Smooth muscle cell (in vitro differentiated cells): ENCODE data around the gene IMP3. TPM values are rescaled to one million over a fixed set of nuclear protein-coding genes. Genes with fewer than 3 reads are reported as not detected.

Source experiments
- DNase-seq: peaks from one replicate; lab custom pipeline; 2025; ENCODE audit not compliant: unreplicated experiment; lab: John Stamatoyannopoulos, UW
- H2AFZ ChIP-seq: fragments of 200-600 bp; sonication (generic); 2 replicates; pipeline ENCODE4 v1.6.0; 2016; ENCODE audit warnings: antibody characterized with exemption, low read depth, mild to moderate bottlenecking
- H3F3A ChIP-seq: fragments of 200-600 bp; sonication (generic); 2 replicates; pipeline ENCODE4 v1.6.0; 2017; ENCODE audit warnings: antibody characterized with exemption, low read depth
- H3K27ac ChIP-seq: fragments of 200-600 bp; sonication (generic); 2 replicates; pipeline ENCODE4 v1.5.1; 2016; ENCODE audit warnings: low read depth, mild to moderate bottlenecking
- H3K27me3 ChIP-seq: fragments of 200-600 bp; sonication (generic); 2 replicates; pipeline ENCODE4 v1.6.1; 2016; ENCODE audit warnings: low read depth, mild to moderate bottlenecking
- H3K36me3 ChIP-seq: fragments of 200-600 bp; sonication (generic); 2 replicates; pipeline ENCODE4 v1.5.1; 2016; ENCODE audit warnings: low read depth
- H3K4me1 ChIP-seq: fragments of 200-600 bp; sonication (generic); 2 replicates; pipeline ENCODE4 v1.5.1; 2016; ENCODE audit warnings: low read depth
- H3K4me2 ChIP-seq: fragments of 200-600 bp; sonication (generic); 2 replicates; pipeline ENCODE4 v1.6.0; 2016; ENCODE audit warnings: mild to moderate bottlenecking
- H3K4me3 ChIP-seq: fragments of 200-600 bp; sonication (generic); 2 replicates; pipeline ENCODE4 v1.5.1; 2016; ENCODE audit warnings: mild to moderate bottlenecking
- H3K79me2 ChIP-seq: fragments of 200-600 bp; sonication (generic); 2 replicates; pipeline ENCODE4 v1.6.0; 2016; ENCODE audit warnings: low read depth, mild to moderate bottlenecking
- H3K9ac ChIP-seq: fragments of 200-600 bp; sonication (generic); 2 replicates; pipeline ENCODE4 v1.6.0; 2016; ENCODE audit warnings: low read depth
- H3K9me3 ChIP-seq: fragments of 200-600 bp; sonication (generic); replicated peaks from 2 replicates; pipeline ENCODE4 v1.5.1; 2016; ENCODE audit warnings: low read depth
- H4K20me1 ChIP-seq: fragments of 200-600 bp; sonication (generic); 2 replicates; pipeline ENCODE4 v1.6.0; 2016; ENCODE audit warnings: low read depth
- CTCF ChIP-seq: fragments of 200-600 bp; sonication (generic); IDR thresholded peaks from 2 replicates; pipeline ENCODE4 v1.5.1; 2017; ENCODE audit warnings: borderline replicate concordance, mild to moderate bottlenecking, antibody characterized with exemption; ENCODE audit not compliant: insufficient read depth, poor library complexity, severe bottlenecking
- WGBS: methylation state at CpG from one replicate; pipeline ENCODE4 v1.1.7; 2016; ENCODE audit warnings: low lambda C conversion rate; 5-methylcytosine and 5-hydroxymethylcytosine counted together
- polyA plus RNA-seq: library from polyadenylated mRNA; unstranded; fragments of >200 nt; fragmentation: Nextera tagmentation; extraction: Ambion mirVana; gene quantifications from 2 replicates; pipeline ENCODE4 v1.2.1, GENCODE V29; 2016
- total RNA-seq: library from RNA; depleted of rRNA; stranded (reverse); fragments of >200 nt; gene quantifications from 2 replicates; pipeline ENCODE4 v1.2.3, GENCODE V29; 2014

IMP3 gene
- total and polyA plus RNA-seq, 2 experiments from 2014 or later, result 54.1 to 56.7 TPM

GRCh38 chr15:75674366-75674765 is 34.3 kb upstream of the IMP3 start:
- DNase-seq, result no peak
- peak overlapping the region; percentile 71 for H3K4me2 ChIP-seq
- no peaks in the 10 kb centered on the region for H3K36me3 ChIP-seq
- no peaks in the 10 kb centered on the region for H4K20me1 ChIP-seq
- H3K27ac ChIP-seq, result peak overlapping the region; percentile 98
- TF ChIP-seq CTCF, result no peak
- H3K9me3 ChIP-seq, result no peaks in the 10 kb centered on the region
- H3K9ac ChIP-seq, result peak overlapping the region; percentile 83
- H3F3A ChIP-seq, result peaks cover 22% of the 10 kb centered on the region
- no peaks in the 10 kb centered on the region for H3K79me2 ChIP-seq
- WGBS, result 83% methylated on average over 8 of the region's 8 CpGs
- H3K4me1 ChIP-seq, result peaks cover 28% of the 10 kb centered on the region
- H2AFZ ChIP-seq, result no peak overlapping the region
- no peaks in the 10 kb centered on the region for H3K27me3 ChIP-seq
- no peak overlapping the region for H3K4me3 ChIP-seq

DNA sequence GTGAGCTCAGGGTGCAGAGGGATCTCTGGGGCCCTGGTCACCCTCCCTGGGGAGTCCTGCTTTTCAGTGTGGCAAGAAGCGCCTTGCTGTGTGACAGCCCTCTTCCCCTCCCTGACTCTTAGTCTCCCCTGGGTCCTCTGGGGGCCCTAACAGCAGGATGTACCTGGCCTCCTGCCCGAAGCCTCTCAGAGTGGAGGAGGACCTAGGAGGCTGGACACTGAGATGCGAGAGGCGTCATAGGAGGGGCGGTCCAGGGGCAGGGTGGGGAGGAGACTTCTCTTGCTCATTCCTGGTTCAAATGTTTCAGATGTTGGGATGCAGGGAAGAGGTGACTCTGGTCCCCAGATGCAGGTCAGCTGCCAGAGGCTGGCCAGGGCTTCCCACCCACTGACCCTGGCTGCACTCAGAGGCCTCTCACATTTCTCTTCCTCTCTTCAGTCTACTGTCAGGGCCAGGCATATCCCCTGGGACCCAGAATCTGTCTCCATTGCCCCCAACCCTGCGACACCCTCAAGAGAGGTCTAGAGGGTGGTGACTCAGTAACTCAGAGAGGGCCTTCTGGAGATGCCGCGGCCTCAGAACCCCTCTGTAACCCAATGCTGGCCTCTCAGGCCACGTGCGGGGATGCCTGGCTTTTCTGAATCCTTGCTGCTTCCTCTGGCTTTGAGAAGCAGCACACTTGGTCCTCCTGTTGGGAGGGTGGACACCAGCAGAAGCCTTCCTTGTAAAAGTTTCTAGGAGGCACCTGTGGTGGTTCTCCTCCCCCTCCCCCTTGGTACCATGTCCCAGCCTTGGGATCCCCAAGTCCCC is 33.6 kb upstream of the IMP3 start:
- no peak for TF ChIP-seq CTCF
- no peaks in the 10 kb centered on the region for H3K27me3 ChIP-seq
- no peaks in the 10 kb centered on the region for H3K36me3 ChIP-seq
- peak overlapping the region; percentile 71 for H3K4me2 ChIP-seq
- H2AFZ ChIP-seq, result no peak overlapping the region
- peaks cover 28% of the 10 kb centered on the region for H3K4me1 ChIP-seq
- peak overlapping the region; percentile 98 for H3K27ac ChIP-seq
- DNase-seq, result peak; percentile 52
- H3K79me2 ChIP-seq, result no peaks in the 10 kb centered on the region
- peaks cover 22% of the 10 kb centered on the region for H3F3A ChIP-seq
- no peaks in the 10 kb centered on the region for H4K20me1 ChIP-seq
- 46% methylated on average over 10 of the region's 10 CpGs for WGBS
- H3K9ac ChIP-seq, result peak overlapping the region; percentile 83
- H3K9me3 ChIP-seq, result no peaks in the 10 kb centered on the region
- H3K4me3 ChIP-seq, result no peak overlapping the region

DNA sequence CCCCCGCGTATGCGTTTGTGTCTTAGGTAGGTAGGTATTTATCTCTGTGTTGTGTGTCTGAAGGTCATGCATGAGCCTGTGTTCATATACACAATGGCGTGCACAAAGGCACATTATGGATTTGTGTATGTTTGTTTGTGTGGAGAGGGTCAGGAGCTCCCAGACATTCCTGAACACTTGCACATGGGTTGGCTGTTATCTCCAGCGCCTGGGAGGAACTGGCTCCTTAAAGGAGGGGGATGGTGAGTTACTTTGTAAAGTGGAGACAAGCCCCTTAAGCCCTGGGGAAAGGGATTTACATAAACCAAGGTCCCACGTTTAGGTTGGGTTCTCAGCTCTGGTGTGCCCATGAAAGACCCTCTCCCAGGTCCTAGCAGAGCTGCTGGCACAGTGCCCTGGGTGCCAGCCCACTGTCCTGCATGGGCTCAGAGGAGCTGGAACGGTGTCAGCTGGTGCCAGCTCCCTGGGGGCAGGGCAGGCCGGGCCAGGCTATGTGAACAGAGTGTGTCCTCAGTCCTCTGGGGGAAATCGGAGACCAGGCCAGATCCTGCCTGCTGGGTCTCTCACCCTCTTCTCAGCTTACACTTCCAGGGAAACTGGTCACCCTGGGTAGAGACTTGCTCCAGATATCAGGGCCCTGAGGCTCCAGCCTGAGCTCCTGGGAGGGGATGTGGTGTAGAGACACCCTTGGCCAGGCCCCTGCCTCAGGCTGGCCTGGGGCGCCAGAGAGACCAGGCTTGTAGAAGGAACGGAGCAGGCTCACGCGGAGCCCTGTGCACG is 32.8 kb upstream of the IMP3 start:
- H3K36me3 ChIP-seq, result no peaks in the 10 kb centered on the region
- 17% methylated on average over 14 of the region's 14 CpGs for WGBS
- peak; percentile 52 for DNase-seq
- peak overlapping the region; percentile 83 for H3K9ac ChIP-seq
- H3F3A ChIP-seq, result peaks cover 22% of the 10 kb centered on the region
- H3K4me3 ChIP-seq, result no peak overlapping the region
- peaks cover 28% of the 10 kb centered on the region for H3K4me1 ChIP-seq
- H3K27me3 ChIP-seq, result no peaks in the 10 kb centered on the region
- no peak for TF ChIP-seq CTCF
- no peak overlapping the region for H2AFZ ChIP-seq
- H3K4me2 ChIP-seq, result peak overlapping the region; percentile 71
- H3K79me2 ChIP-seq, result no peaks in the 10 kb centered on the region
- H3K9me3 ChIP-seq, result no peaks in the 10 kb centered on the region
- no peaks in the 10 kb centered on the region for H4K20me1 ChIP-seq
- H3K27ac ChIP-seq, result peak overlapping the region; percentile 98
